ENCODE data around the gene SLIT3.

SLIT3 gene

DNA sequence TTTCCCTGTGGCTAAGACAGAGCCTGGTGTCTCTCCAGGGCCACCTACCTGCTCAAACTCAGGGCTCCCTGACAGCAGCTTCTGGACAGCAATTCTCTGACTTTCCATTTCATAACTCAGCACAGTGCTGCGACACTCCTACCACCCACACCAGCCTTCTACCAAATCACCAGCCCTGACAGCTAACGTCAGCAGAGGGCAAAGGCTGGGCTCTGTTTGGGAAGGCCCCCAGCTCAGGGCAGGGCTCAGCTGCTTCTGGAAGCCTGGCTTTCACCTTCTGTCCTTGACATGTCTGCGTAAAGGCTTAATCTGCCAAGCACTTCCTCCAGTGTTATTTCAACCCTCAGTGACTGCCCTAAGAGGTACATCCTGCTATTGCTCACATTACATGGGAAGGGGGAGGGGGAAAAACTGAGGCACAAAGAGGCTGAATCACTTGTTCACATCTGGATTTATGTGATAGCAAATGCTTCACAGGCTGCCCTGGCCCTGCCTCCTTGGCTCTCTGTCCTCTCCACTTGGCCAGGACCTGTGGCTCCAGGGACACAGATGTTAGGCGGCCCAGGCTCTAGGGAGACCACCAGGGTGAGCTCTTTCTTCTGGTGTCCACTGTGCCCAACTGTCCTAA, 619.3 kb downstream of the SLIT3 start:
- Histone ChIP-seq H3K9me2 (replicated peaks; ENCODE audit: insufficient read depth, low read length) (no peaks in the 10 kb centered on the region), H3K27ac (ENCODE audit: low read depth, low read length) (no peak overlapping the region), H3F3A (ENCODE audit: insufficient read depth) (no peaks in the 10 kb centered on the region), H2AFZ (ENCODE audit: low read depth, low read length, severe bottlenecking) (no peak overlapping the region), H3K79me2 (ENCODE audit: insufficient read depth, low read length) (no peaks in the 10 kb centered on the region), H3K36me3 (ENCODE audit: low read length) (no peaks in the 10 kb centered on the region), H3K9ac (ENCODE audit: low read length) (no peak overlapping the region), H3K4me3 (ENCODE audit: insufficient read depth, low read length, poor library complexity, severe bottlenecking) (no peak overlapping the region), H3K9me3 (ENCODE audit: insufficient read depth, low read length) (no peaks in the 10 kb centered on the region), H3K4me2 (ENCODE audit: low read depth, low read length, poor library complexity, severe bottlenecking) (no peak overlapping the region), H3K27me3 (ENCODE audit: low read length) (no peaks in the 10 kb centered on the region), H4K20me1 (ENCODE audit: low read depth, low read length) (no peaks in the 10 kb centered on the region)
- TF ChIP-seq, protein P1, sequence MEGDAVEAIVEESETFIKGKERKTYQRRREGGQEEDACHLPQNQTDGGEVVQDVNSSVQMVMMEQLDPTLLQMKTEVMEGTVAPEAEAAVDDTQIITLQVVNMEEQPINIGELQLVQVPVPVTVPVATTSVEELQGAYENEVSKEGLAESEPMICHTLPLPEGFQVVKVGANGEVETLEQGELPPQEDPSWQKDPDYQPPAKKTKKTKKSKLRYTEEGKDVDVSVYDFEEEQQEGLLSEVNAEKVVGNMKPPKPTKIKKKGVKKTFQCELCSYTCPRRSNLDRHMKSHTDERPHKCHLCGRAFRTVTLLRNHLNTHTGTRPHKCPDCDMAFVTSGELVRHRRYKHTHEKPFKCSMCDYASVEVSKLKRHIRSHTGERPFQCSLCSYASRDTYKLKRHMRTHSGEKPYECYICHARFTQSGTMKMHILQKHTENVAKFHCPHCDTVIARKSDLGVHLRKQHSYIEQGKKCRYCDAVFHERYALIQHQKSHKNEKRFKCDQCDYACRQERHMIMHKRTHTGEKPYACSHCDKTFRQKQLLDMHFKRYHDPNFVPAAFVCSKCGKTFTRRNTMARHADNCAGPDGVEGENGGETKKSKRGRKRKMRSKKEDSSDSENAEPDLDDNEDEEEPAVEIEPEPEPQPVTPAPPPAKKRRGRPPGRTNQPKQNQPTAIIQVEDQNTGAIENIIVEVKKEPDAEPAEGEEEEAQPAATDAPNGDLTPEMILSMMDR (IDR thresholded peaks at IDR 0.05; ENCODE audit: insufficient read depth, low read length, poor library complexity, severe bottlenecking) = no peak
- TF ChIP-seq EZH2phosphoT487 (conservative IDR thresholded peaks at IDR 0.05; ENCODE audit: low read length) = no peak

DNA sequence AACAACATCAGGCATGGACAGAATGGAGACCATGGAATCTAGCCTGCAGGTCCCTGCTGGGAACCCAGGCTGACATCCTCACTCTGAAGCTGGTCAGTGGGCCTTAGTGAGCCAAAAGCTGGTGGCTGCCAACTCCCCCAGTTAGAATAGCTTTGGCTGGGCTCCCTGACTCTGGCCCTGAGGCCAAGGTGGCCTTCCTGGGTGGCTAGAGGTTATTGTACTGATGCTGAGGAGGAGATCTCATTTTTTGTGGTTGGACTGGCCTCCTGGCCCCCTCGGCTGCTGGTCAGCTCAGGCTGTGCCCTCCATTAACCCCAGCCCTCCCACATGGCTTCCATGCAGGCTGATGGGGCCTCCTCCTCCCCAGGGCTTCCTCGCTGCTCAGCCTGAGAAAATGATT, 620.5 kb downstream of the SLIT3 start:
- no peaks in the 10 kb centered on the region for H3K27me3 ChIP-seq (ENCODE audit: low read length)
- H3K4me2 ChIP-seq (ENCODE audit: low read depth, low read length, poor library complexity, severe bottlenecking) = no peak overlapping the region
- H4K20me1 ChIP-seq (ENCODE audit: low read depth, low read length) = no peaks in the 10 kb centered on the region
- no peaks in the 10 kb centered on the region for H3F3A ChIP-seq (ENCODE audit: insufficient read depth)
- H3K27ac ChIP-seq (ENCODE audit: low read depth, low read length) = no peak overlapping the region
- no peak overlapping the region for H3K9ac ChIP-seq (ENCODE audit: low read length)
- H2AFZ ChIP-seq (ENCODE audit: low read depth, low read length, severe bottlenecking) = no peak overlapping the region
- H3K9me3 ChIP-seq (ENCODE audit: insufficient read depth, low read length) = no peaks in the 10 kb centered on the region
- H3K79me2 ChIP-seq (ENCODE audit: insufficient read depth, low read length) = no peaks in the 10 kb centered on the region
- no peak overlapping the region for H3K4me3 ChIP-seq (ENCODE audit: insufficient read depth, low read length, poor library complexity, severe bottlenecking)
- TF ChIP-seq, protein P1 (IDR thresholded peaks at IDR 0.05; ENCODE audit: insufficient read depth, low read length, poor library complexity, severe bottlenecking) = no peak
- no peak for TF ChIP-seq EZH2phosphoT487 (conservative IDR thresholded peaks at IDR 0.05; ENCODE audit: low read length)
- H3K9me2 ChIP-seq (replicated peaks; ENCODE audit: insufficient read depth, low read length) = no peaks in the 10 kb centered on the region
- no peaks in the 10 kb centered on the region for H3K36me3 ChIP-seq (ENCODE audit: low read length)

DNA sequence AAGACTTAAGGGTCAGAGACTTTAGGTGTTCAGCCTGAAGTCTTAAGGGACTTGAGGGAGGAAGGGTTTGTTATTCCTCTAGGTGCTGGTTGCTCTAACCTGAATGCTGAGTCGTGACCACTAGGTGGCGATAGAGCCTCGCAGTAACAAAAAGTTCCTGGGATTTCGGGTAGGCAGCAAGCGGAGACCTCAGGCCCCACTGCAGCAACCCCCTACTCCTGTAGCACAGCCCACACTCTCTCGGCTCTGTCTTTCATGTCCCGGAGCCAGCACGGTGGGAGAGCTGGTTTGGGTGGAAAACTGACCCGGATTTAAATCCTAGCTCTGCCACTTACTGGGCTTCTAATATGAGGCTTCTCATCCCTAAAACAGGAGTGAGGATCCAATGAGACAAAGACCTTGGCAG, 621.4 kb downstream of the SLIT3 start:
- H3F3A ChIP-seq (ENCODE audit: insufficient read depth) = no peaks in the 10 kb centered on the region
- H4K20me1 ChIP-seq (ENCODE audit: low read depth, low read length) = no peaks in the 10 kb centered on the region
- TF ChIP-seq EZH2phosphoT487 (conservative IDR thresholded peaks at IDR 0.05; ENCODE audit: low read length) = no peak
- TF ChIP-seq, protein P1 (IDR thresholded peaks at IDR 0.05; ENCODE audit: insufficient read depth, low read length, poor library complexity, severe bottlenecking) = peak; percentile 80
- H3K9ac ChIP-seq (ENCODE audit: low read length) = no peak overlapping the region
- H3K27ac ChIP-seq (ENCODE audit: low read depth, low read length) = no peak overlapping the region
- H2AFZ ChIP-seq (ENCODE audit: low read depth, low read length, severe bottlenecking) = no peak overlapping the region
- no peaks in the 10 kb centered on the region for H3K36me3 ChIP-seq (ENCODE audit: low read length)
- H3K4me2 ChIP-seq (ENCODE audit: low read depth, low read length, poor library complexity, severe bottlenecking) = no peak overlapping the region
- H3K79me2 ChIP-seq (ENCODE audit: insufficient read depth, low read length) = no peaks in the 10 kb centered on the region
- no peak overlapping the region for H3K4me3 ChIP-seq (ENCODE audit: insufficient read depth, low read length, poor library complexity, severe bottlenecking)
- no peaks in the 10 kb centered on the region for H3K27me3 ChIP-seq (ENCODE audit: low read length)
- H3K9me3 ChIP-seq (ENCODE audit: insufficient read depth, low read length) = no peaks in the 10 kb centered on the region
- H3K9me2 ChIP-seq (replicated peaks; ENCODE audit: insufficient read depth, low read length) = no peaks in the 10 kb centered on the region

Measured in SU-DHL-6 (cell line).